CD4-positive, alpha-beta T cell (primary cell): ENCODE data around the gene KIF26A. TPM values are rescaled to one million over a fixed set of nuclear protein-coding genes. Genes with fewer than 3 reads are reported as not detected.

ENCODE experiments used
- ATAC-seq: fragments of 200-7000 bp; cut with Tn5 transposase; one replicate; pipeline ENCODE4 v1.10.0; 2022; ENCODE audit warnings: mild to moderate bottlenecking; ENCODE audit not compliant: poor library complexity
- CTCF ChIA-PET: fragments of 350-600 bp; sonication (Branson Sonifier 250); formaldehyde crosslinking; loops from one replicate; lab custom pipeline; 2021; ENCODE audit warnings: antibody characterized with exemption, inconsistent platforms; lab: Charles Lee
- POLR2A ChIA-PET: fragments of 350-600 bp; sonication (Branson Sonifier 250); formaldehyde crosslinking; loops from one replicate; lab custom pipeline; 2021; ENCODE audit warnings: antibody characterized with exemption, inconsistent platforms; lab: Charles Lee
- DNase-seq, 14 experiments: peaks; one replicate each; pipeline ENCODE4 v3.0.0-alpha.2; 2013 to 2020; ENCODE audit warnings: mixed read lengths in 2 of 14
- H3K27ac ChIP-seq, 2 donors: one replicate each; pipeline versions ENCODE4 v1.5.1 to v1.7.0; 2013; ENCODE audit warnings: low read length in 2 of 2, low read depth in 1 of 2, mild to moderate bottlenecking in 1 of 2
- H3K27me3 ChIP-seq, 2 experiments: 1 replicate in 1 of 2; 2 replicates in 1 of 2; pipeline versions ENCODE4 v1.6.1 to v1.7.0; 2013; ENCODE audit warnings: low read length in 2 of 2, control low read depth in 1 of 2, mild to moderate bottlenecking in 1 of 2, moderate library complexity in 1 of 2; ENCODE audit not compliant: insufficient read depth in 2 of 2, control insufficient read depth in 1 of 2
- H3K36me3 ChIP-seq: one replicate; pipeline ENCODE4 v1.6.1; 2013; ENCODE audit warnings: low read length, control low read depth; ENCODE audit not compliant: insufficient read depth
- H3K4me1 ChIP-seq: one replicate; pipeline ENCODE4 v1.6.1; 2013; ENCODE audit warnings: low read length, control low read depth; ENCODE audit not compliant: insufficient read depth
- H3K4me3 ChIP-seq: one replicate; pipeline ENCODE4 v1.5.1; 2013; ENCODE audit warnings: mild to moderate bottlenecking, low read length, moderate library complexity
- H3K9me3 ChIP-seq, 2 experiments: 1 replicate in 1 of 2; 2 replicates in 1 of 2; pipeline versions ENCODE4 v1.6.1 to v1.7.0; 2013; ENCODE audit warnings: low read length in 2 of 2, mild to moderate bottlenecking in 2 of 2, control low read depth in 1 of 2, moderate library complexity in 1 of 2; ENCODE audit not compliant: control insufficient read depth in 1 of 2, insufficient read depth in 1 of 2
- H3K27ac Mint-ChIP-seq: one replicate; pipeline ENCODE4 v1.8.0; 2020; ENCODE audit warnings: mixed read lengths
- H3K27me3 Mint-ChIP-seq: one replicate; pipeline ENCODE4 v1.8.0; 2021; ENCODE audit warnings: mixed read lengths
- H3K36me3 Mint-ChIP-seq: one replicate; pipeline ENCODE4 v1.8.0; 2021; ENCODE audit warnings: low read depth, mixed read lengths
- H3K4me1 Mint-ChIP-seq: one replicate; pipeline ENCODE4 v1.8.0; 2021; ENCODE audit warnings: low read depth, mixed read lengths
- H3K4me3 Mint-ChIP-seq: one replicate; pipeline ENCODE4 v1.8.0; 2020; ENCODE audit warnings: mild to moderate bottlenecking, mixed read lengths
- H3K9me3 Mint-ChIP-seq: one replicate; pipeline ENCODE4 v1.8.0; 2020; ENCODE audit warnings: mixed read lengths
- intact Hi-C, 2 experiments: fragments of 100-400 bp; cut with DNase I in 1 of 2; cut with micrococcal nuclease in 1 of 2; formaldehyde crosslinking; loops; one replicate each; pipeline versions ENCODE4 v1.15.1 to v1.9.0; 2023 to 2025; cut with DNase I, micrococcal nuclease
- total RNA-seq, 174 experiments: library from RNA in 2 of 174; stranded (reverse) in 2 of 174; gene quantifications; one replicate each; pipeline ENCODE4 v1.2.3 and lab custom pipeline; 2021 to 2026
- TF ChIP-seq, protein P1 (sequence below): fragments of 200-600 bp; IDR thresholded peaks from one replicate; pipeline ENCODE4 v1.8.0; 2022; ENCODE audit warnings: antibody characterized with exemption, mild to moderate bottlenecking

KIF26A gene
- total RNA-seq, 2 experiments from 2014 or later = 0.25 to 0.31 TPM

DNA sequence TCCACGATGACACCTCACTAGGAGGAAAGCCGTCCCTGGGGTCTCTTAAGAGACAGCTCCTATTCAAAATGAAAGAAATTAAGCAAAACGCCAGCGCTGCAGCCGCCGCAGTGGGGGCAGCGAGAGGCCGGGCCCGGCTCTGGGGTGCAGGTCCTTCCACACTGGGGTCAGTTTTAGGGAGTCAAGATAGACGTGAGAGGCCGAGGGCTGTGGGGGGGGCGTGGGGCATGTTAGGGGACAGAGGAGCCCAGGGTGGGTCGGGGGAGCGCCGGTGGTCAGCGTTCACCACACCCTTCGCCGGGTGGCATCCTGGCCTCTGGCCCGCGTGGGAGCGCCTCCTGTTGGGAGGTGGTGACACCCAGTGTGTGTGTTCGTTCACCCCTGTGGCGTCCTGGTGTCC is 25.7 kb downstream of the KIF26A start:
- no peaks in the 10 kb centered on the region for H3K27me3 ChIP-seq
- no peak for DNase-seq
- ChIA-PET CTCF (no interaction called here), POLR2A (no interaction called here)
- TF ChIP-seq, protein P1, sequence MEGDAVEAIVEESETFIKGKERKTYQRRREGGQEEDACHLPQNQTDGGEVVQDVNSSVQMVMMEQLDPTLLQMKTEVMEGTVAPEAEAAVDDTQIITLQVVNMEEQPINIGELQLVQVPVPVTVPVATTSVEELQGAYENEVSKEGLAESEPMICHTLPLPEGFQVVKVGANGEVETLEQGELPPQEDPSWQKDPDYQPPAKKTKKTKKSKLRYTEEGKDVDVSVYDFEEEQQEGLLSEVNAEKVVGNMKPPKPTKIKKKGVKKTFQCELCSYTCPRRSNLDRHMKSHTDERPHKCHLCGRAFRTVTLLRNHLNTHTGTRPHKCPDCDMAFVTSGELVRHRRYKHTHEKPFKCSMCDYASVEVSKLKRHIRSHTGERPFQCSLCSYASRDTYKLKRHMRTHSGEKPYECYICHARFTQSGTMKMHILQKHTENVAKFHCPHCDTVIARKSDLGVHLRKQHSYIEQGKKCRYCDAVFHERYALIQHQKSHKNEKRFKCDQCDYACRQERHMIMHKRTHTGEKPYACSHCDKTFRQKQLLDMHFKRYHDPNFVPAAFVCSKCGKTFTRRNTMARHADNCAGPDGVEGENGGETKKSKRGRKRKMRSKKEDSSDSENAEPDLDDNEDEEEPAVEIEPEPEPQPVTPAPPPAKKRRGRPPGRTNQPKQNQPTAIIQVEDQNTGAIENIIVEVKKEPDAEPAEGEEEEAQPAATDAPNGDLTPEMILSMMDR = no peak
- H3K4me1 ChIP-seq = no peaks in the 10 kb centered on the region
- H3K36me3 Mint-ChIP-seq = no peaks in the 10 kb centered on the region
- no peak overlapping the region for H3K4me3 Mint-ChIP-seq
- H3K27ac Mint-ChIP-seq = no peak overlapping the region
- H3K27me3 Mint-ChIP-seq = no peaks in the 10 kb centered on the region
- intact Hi-C loops = no loop called here
- no peaks in the 10 kb centered on the region for H3K9me3 ChIP-seq
- H3K36me3 ChIP-seq = no peaks in the 10 kb centered on the region
- H3K4me3 ChIP-seq = no peak overlapping the region
- H3K4me1 Mint-ChIP-seq = no peaks in the 10 kb centered on the region
- ATAC-seq = no peak
- H3K9me3 Mint-ChIP-seq = no peaks in the 10 kb centered on the region
- no peak overlapping the region for H3K27ac ChIP-seq

GRCh38 chr14:104164512-104164911 is 26.1 kb downstream of the KIF26A start:
- Mint-ChIP-seq H3K27me3 (no peaks in the 10 kb centered on the region), H3K27ac (no peak overlapping the region), H3K36me3 (no peaks in the 10 kb centered on the region), H3K9me3 (no peaks in the 10 kb centered on the region), H3K4me1 (no peaks in the 10 kb centered on the region), H3K4me3 (no peak overlapping the region)
- Histone ChIP-seq H3K9me3 (no peaks in the 10 kb centered on the region), H3K27ac (no peak overlapping the region), H3K4me1 (no peaks in the 10 kb centered on the region), H3K36me3 (no peaks in the 10 kb centered on the region), H3K4me3 (no peak overlapping the region), H3K27me3 (no peaks in the 10 kb centered on the region)
- DNase-seq = no peak
- CTCF ChIA-PET = no interaction called here
- TF ChIP-seq, protein P1 = no peak
- no peak for ATAC-seq
- POLR2A ChIA-PET = no interaction called here
- intact Hi-C loops = no loop called here

GRCh38 chr14:104166698-104167097 is 28.3 kb downstream of the KIF26A start:
- Histone ChIP-seq H3K4me1 (no peaks in the 10 kb centered on the region), H3K27me3 (no peaks in the 10 kb centered on the region), H3K9me3 (no peaks in the 10 kb centered on the region), H3K27ac (no peak overlapping the region), H3K4me3 (no peak overlapping the region), H3K36me3 (no peaks in the 10 kb centered on the region)
- Mint-ChIP-seq H3K27ac (no peak overlapping the region), H3K36me3 (no peaks in the 10 kb centered on the region), H3K27me3 (no peaks in the 10 kb centered on the region), H3K4me1 (no peaks in the 10 kb centered on the region), H3K4me3 (no peak overlapping the region), H3K9me3 (no peaks in the 10 kb centered on the region)
- POLR2A ChIA-PET = no interaction called here
- TF ChIP-seq, protein P1 = no peak
- CTCF ChIA-PET = no interaction called here
- DNase-seq (no peak), ATAC-seq (no peak)
- intact Hi-C loops = no loop called here
